Panc1 (cell line): ENCODE measurements around the gene INPP4B. TPM values are rescaled to one million over a fixed set of nuclear protein-coding genes. Genes with fewer than 3 reads are reported as not detected.

Experiments used
- ATAC-seq: fragments of 200-7000 bp; cut with Tn5 transposase; 2 replicates; pipeline ENCODE4 v1.9.1; 2020; ENCODE audit warnings: mild to moderate bottlenecking, moderate library complexity
- BruUV-seq: library from RNA; stranded (reverse); fragments of 400-500 nt; replicated peaks from 2 replicates; lab custom pipeline; 2021; lab: Mats Ljungman, UMichigan
- CTCF ChIA-PET: fragments of 300-600 bp; sonication (Branson Sonifier 250); formaldehyde crosslinking; loops from one replicate; lab custom pipeline; 2022; ENCODE audit warnings: antibody characterized with exemption; lab: Charles Lee
- POLR2A ChIA-PET: fragments of 300-600 bp; sonication (Branson Sonifier 250); formaldehyde crosslinking; loops from one replicate; lab custom pipeline; 2022; ENCODE audit warnings: antibody characterized with exemption; lab: Charles Lee
- DNase-seq: peaks from one replicate; pipeline ENCODE4 v3.0.0-alpha.2; 2010; ENCODE audit warnings: low read depth, low spot score
- H3K27ac ChIP-seq: 2 replicates; pipeline ENCODE4 v1.5.1; 2011; ENCODE audit warnings: mild to moderate bottlenecking, low read length, inconsistent platforms
- H3K27me3 ChIP-seq: fragments of 200-500 bp; sonication (Bioruptor generic); 2 replicates; pipeline ENCODE4 v1.6.0; 2014; ENCODE audit warnings: low read length, inconsistent platforms; ENCODE audit not compliant: control insufficient read depth, insufficient read depth
- H3K36me3 ChIP-seq: fragments of 200-500 bp; sonication (Bioruptor generic); 2 replicates; pipeline ENCODE4 v1.5.1; 2014; ENCODE audit warnings: inconsistent platforms, mild to moderate bottlenecking, low read length, moderate library complexity; ENCODE audit not compliant: control insufficient read depth, insufficient read depth
- H3K4me1 ChIP-seq: 2 replicates; pipeline ENCODE4 v1.5.1; 2011; ENCODE audit warnings: inconsistent platforms, mild to moderate bottlenecking, low read length, moderate library complexity; ENCODE audit not compliant: control insufficient read depth, insufficient read depth
- H3K4me3 ChIP-seq, 2 experiments: 2 replicates each; pipeline ENCODE4 v1.5.1; 2011 to 2012; ENCODE audit warnings: low read depth in 2 of 2, low read length in 2 of 2, mild to moderate bottlenecking in 2 of 2, inconsistent platforms in 1 of 2, moderate library complexity in 1 of 2
- H3K9me3 ChIP-seq: fragments of 200-500 bp; sonication (Bioruptor generic); 2 replicates; pipeline ENCODE4 v1.5.1; 2014; ENCODE audit warnings: low read depth, mild to moderate bottlenecking, inconsistent platforms, low read length, moderate library complexity; ENCODE audit not compliant: control insufficient read depth, insufficient read depth
- POLR2AphosphoS5 ChIP-seq: IDR thresholded peaks from 2 replicates; pipeline ENCODE4 v1.6.1; 2012; ENCODE audit warnings: mild to moderate bottlenecking, low read depth, low read length, moderate library complexity
- SIN3A ChIP-seq: IDR thresholded peaks from 2 replicates; pipeline ENCODE4 v1.6.1; 2012; ENCODE audit warnings: low read depth, mild to moderate bottlenecking, low read length, moderate library complexity, borderline replicate concordance; ENCODE audit not compliant: insufficient read depth
- TCF7L2 ChIP-seq: IDR thresholded peaks from 2 replicates; pipeline ENCODE4 v1.6.1; 2011; ENCODE audit warnings: mild to moderate bottlenecking, low read depth, low read length, inconsistent platforms
- in situ Hi-C: cut with HindIII; loops from 2 replicates; pipeline ENCODE4 v1.10.0; 2016; ENCODE audit warnings: low sequenced_read_pairs, low pct_unique_long_range_greater_than_20kb
- intact Hi-C: fragments of 100-400 bp; cut with micrococcal nuclease; formaldehyde crosslinking; loops from one replicate; pipeline ENCODE4 v1.10.0; 2022; ENCODE audit not compliant: unreplicated experiment
- total RNA-seq: library from RNA; stranded (reverse); gene quantifications from one replicate; pipeline ENCODE4 v1.2.1, GENCODE V29; 2021; ENCODE audit not compliant: unreplicated experiment
- TF ChIP-seq, protein P1 (sequence below): fragments of 450-650 bp; IDR thresholded peaks from 2 replicates; pipeline ENCODE4 v1.5.1; 2017; ENCODE audit warnings: mild to moderate bottlenecking
- TF ChIP-seq, protein P2 (sequence below), 2 experiments: IDR thresholded peaks; 2 replicates each; pipeline ENCODE4 v1.6.1; 2011 to 2012; ENCODE audit warnings: low read depth in 2 of 2, control low read depth in 1 of 2, low read length in 1 of 2, mild to moderate bottlenecking in 1 of 2, moderate library complexity in 1 of 2; ENCODE audit not compliant: insufficient read depth in 1 of 2

INPP4B gene
- total RNA-seq, 1 experiment from 2014 or later: 4.5 TPM

DNA sequence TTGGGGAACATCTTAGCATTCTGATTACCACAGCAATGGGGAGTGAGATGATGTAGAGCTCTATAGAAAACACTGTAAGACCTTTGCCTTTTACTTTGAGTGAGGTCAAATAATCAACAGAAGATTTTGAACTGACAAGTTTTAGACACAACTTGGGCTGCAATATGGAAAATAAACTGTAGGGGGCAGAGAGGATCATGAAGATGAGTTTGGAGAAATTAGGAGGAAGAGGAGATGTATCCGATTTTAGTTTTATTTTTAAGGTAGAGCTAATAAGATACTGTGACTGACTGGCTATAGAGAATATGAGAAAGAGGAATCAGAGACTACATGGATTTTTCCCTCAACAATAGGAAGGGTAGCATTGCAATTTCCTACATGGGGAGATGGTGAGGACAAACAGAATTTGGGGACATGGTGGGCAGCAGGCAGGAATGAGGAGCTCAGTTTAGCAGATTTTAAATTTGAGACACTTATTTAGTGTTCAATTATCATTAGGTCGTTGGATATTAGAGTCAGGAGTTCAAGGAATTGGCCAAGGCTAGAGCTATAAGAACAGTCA lies 563.1 kb downstream of the INPP4B start:
- TF ChIP-seq, protein P1, sequence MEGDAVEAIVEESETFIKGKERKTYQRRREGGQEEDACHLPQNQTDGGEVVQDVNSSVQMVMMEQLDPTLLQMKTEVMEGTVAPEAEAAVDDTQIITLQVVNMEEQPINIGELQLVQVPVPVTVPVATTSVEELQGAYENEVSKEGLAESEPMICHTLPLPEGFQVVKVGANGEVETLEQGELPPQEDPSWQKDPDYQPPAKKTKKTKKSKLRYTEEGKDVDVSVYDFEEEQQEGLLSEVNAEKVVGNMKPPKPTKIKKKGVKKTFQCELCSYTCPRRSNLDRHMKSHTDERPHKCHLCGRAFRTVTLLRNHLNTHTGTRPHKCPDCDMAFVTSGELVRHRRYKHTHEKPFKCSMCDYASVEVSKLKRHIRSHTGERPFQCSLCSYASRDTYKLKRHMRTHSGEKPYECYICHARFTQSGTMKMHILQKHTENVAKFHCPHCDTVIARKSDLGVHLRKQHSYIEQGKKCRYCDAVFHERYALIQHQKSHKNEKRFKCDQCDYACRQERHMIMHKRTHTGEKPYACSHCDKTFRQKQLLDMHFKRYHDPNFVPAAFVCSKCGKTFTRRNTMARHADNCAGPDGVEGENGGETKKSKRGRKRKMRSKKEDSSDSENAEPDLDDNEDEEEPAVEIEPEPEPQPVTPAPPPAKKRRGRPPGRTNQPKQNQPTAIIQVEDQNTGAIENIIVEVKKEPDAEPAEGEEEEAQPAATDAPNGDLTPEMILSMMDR: peak; percentile 41
- TF ChIP-seq, protein P2, sequence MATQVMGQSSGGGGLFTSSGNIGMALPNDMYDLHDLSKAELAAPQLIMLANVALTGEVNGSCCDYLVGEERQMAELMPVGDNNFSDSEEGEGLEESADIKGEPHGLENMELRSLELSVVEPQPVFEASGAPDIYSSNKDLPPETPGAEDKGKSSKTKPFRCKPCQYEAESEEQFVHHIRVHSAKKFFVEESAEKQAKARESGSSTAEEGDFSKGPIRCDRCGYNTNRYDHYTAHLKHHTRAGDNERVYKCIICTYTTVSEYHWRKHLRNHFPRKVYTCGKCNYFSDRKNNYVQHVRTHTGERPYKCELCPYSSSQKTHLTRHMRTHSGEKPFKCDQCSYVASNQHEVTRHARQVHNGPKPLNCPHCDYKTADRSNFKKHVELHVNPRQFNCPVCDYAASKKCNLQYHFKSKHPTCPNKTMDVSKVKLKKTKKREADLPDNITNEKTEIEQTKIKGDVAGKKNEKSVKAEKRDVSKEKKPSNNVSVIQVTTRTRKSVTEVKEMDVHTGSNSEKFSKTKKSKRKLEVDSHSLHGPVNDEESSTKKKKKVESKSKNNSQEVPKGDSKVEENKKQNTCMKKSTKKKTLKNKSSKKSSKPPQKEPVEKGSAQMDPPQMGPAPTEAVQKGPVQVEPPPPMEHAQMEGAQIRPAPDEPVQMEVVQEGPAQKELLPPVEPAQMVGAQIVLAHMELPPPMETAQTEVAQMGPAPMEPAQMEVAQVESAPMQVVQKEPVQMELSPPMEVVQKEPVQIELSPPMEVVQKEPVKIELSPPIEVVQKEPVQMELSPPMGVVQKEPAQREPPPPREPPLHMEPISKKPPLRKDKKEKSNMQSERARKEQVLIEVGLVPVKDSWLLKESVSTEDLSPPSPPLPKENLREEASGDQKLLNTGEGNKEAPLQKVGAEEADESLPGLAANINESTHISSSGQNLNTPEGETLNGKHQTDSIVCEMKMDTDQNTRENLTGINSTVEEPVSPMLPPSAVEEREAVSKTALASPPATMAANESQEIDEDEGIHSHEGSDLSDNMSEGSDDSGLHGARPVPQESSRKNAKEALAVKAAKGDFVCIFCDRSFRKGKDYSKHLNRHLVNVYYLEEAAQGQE (IDR thresholded peaks at IDR 0.05; ENCODE audit: insufficient read depth in 1 of 2, low read depth in 2 of 2, low read length in 1 of 2): no peak
- Histone ChIP-seq H3K9me3 (no peaks in the 10 kb centered on the region), H3K36me3 (no peaks in the 10 kb centered on the region), H3K27me3 (no peaks in the 10 kb centered on the region), H3K4me1 (no peaks in the 10 kb centered on the region), H3K4me3 (no peak overlapping the region), H3K27ac (no peak overlapping the region)
- no TSS peak for BruUV-seq
- CTCF ChIA-PET: no interaction called here
- DNase-seq (no peak), ATAC-seq (no peak)
- in situ Hi-C loops: no loop called here
- POLR2A ChIA-PET: no interaction called here
- intact Hi-C loops: no loop called here

DNA sequence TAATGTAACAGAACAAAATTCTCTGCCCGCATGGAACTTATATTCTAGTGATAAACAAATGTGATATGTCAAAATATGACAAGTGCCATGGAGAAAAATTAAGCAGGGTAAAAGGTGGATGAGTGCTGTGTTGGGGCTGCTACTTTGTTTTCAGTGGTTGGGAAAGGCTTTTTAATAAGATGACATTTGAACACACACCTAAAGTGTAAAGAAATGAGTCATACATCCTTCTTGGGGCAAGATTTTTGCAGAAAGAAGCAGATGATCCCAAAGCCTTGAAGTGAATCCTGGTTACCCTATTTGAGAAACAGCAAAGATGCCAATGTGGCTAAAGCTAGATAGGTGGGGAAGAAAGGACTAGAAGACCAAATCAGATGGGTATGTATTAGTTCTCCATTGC lies 564.1 kb downstream of the INPP4B start:
- intact Hi-C loops (no loop called here), in situ Hi-C loops (no loop called here)
- CTCF ChIA-PET: no interaction called here
- POLR2A ChIA-PET: no interaction called here
- no peak overlapping the region for H3K27ac ChIP-seq
- H3K36me3 ChIP-seq: no peaks in the 10 kb centered on the region
- DNase-seq (no peak), ATAC-seq (no peak)
- no peaks in the 10 kb centered on the region for H3K9me3 ChIP-seq
- BruUV-seq: no TSS peak
- no peak overlapping the region for H3K4me3 ChIP-seq
- TF ChIP-seq, protein P1: no peak
- no peaks in the 10 kb centered on the region for H3K4me1 ChIP-seq
- no peaks in the 10 kb centered on the region for H3K27me3 ChIP-seq

DNA sequence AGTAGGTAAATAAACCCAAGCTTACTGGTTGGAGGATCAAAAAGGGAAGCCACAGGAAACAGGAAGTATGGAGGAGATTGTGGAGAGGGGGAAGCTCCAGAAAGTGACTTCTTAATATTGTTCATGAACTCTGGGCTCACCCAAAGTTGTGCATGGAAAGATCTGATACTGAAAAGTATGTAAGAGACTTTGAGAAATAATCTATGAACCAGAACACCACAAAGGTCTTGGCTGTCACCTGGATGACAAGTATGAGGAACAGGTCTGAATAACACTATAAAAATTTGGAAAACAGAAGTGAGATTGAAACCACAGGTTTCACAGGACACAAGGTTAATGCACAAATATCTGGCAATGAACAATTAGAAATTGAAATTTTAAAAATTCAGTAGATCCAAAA lies 567.4 kb downstream of the INPP4B start:
- TF ChIP-seq, protein P1: no peak
- no peak for TF ChIP-seq POLR2AphosphoS5
- TF ChIP-seq TCF7L2: no peak
- TF ChIP-seq SIN3A: no peak
- TF ChIP-seq, protein P2 (IDR thresholded peaks at IDR 0.05; ENCODE audit: insufficient read depth in 1 of 2, low read depth in 2 of 2, low read length in 1 of 2): no peak
- DNase-seq (no peak), ATAC-seq (no peak)
- no peaks in the 10 kb centered on the region for H3K36me3 ChIP-seq
- no peaks in the 10 kb centered on the region for H3K27me3 ChIP-seq
- intact Hi-C loops (no loop called here), in situ Hi-C loops (no loop called here)
- no peaks in the 10 kb centered on the region for H3K9me3 ChIP-seq
- no TSS peak for BruUV-seq
- H3K4me3 ChIP-seq: no peak overlapping the region
- POLR2A ChIA-PET: no interaction called here
- no peak overlapping the region for H3K27ac ChIP-seq
- H3K4me1 ChIP-seq: no peaks in the 10 kb centered on the region
- CTCF ChIA-PET: no interaction called here
